ENCODE results near the gene PRTFDC1.

PRTFDC1 gene

GRCh38 chr10:24816868-24817396 is 135.5 kb downstream of the PRTFDC1 start:
- DNase-seq (ENCODE audit: insufficient read length): no peak
- FAIRE-seq: no peak
- TF ChIP-seq POLR2A (IDR thresholded peaks at IDR 0.05; ENCODE audit: low read depth, low read length): no peak
- TF ChIP-seq POLR2AphosphoS5 (IDR thresholded peaks at IDR 0.05; ENCODE audit: low read depth, low read length): no peak
- TF ChIP-seq TAF1 (IDR thresholded peaks at IDR 0.05; ENCODE audit: borderline replicate concordance, low read depth, low read length): no peak

- TF ChIP-seq POLR2A (IDR thresholded peaks at IDR 0.05; ENCODE audit: low read depth, low read length) (no peak), TAF1 (IDR thresholded peaks at IDR 0.05; ENCODE audit: borderline replicate concordance, low read depth, low read length) (no peak), POLR2AphosphoS5 (IDR thresholded peaks at IDR 0.05; ENCODE audit: low read depth, low read length) (no peak)
- FAIRE-seq (no peak), DNase-seq (ENCODE audit: insufficient read length) (no peak)
Measured at GRCh38 chr10:24814568-24815313, 137.7 kb downstream of the PRTFDC1 start.

- no peak for DNase-seq (ENCODE audit: insufficient read length)
- no peak for FAIRE-seq
- TF ChIP-seq POLR2A (IDR thresholded peaks at IDR 0.05; ENCODE audit: low read depth, low read length): no peak
- no peak for TF ChIP-seq TAF1 (IDR thresholded peaks at IDR 0.05; ENCODE audit: borderline replicate concordance, low read depth, low read length)
- no peak for TF ChIP-seq POLR2AphosphoS5 (IDR thresholded peaks at IDR 0.05; ENCODE audit: low read depth, low read length)
Measured at GRCh38 chr10:24813856-24814255, 138.6 kb downstream of the PRTFDC1 start.

GRCh38 chr10:24806262-24806661 is 146.1 kb downstream of the PRTFDC1 start:
- FAIRE-seq (no peak), DNase-seq (ENCODE audit: insufficient read length) (no peak)
- no peak for TF ChIP-seq POLR2A (IDR thresholded peaks at IDR 0.05; ENCODE audit: low read depth, low read length)
- no peak for TF ChIP-seq TAF1 (IDR thresholded peaks at IDR 0.05; ENCODE audit: borderline replicate concordance, low read depth, low read length)
- TF ChIP-seq POLR2AphosphoS5 (IDR thresholded peaks at IDR 0.05; ENCODE audit: low read depth, low read length): no peak

- DNase-seq (ENCODE audit: insufficient read length) (no peak), FAIRE-seq (no peak)
- TF ChIP-seq TAF1 (IDR thresholded peaks at IDR 0.05; ENCODE audit: borderline replicate concordance, low read depth, low read length) (no peak), POLR2A (IDR thresholded peaks at IDR 0.05; ENCODE audit: low read depth, low read length) (no peak), POLR2AphosphoS5 (IDR thresholded peaks at IDR 0.05; ENCODE audit: low read depth, low read length) (no peak)
Measured at GRCh38 chr10:24804956-24805355, 147.4 kb downstream of the PRTFDC1 start.

GRCh38 chr10:24804392-24804791 is 148.0 kb downstream of the PRTFDC1 start:
- DNase-seq (ENCODE audit: insufficient read length): no peak
- TF ChIP-seq POLR2A (IDR thresholded peaks at IDR 0.05; ENCODE audit: low read depth, low read length) (no peak), POLR2AphosphoS5 (IDR thresholded peaks at IDR 0.05; ENCODE audit: low read depth, low read length) (no peak), TAF1 (IDR thresholded peaks at IDR 0.05; ENCODE audit: borderline replicate concordance, low read depth, low read length) (no peak)
- FAIRE-seq: no peak

GRCh38 chr10:24802378-24802777 is 150.0 kb downstream of the PRTFDC1 start:
- no peak for FAIRE-seq
- TF ChIP-seq POLR2AphosphoS5 (IDR thresholded peaks at IDR 0.05; ENCODE audit: low read depth, low read length) (no peak), TAF1 (IDR thresholded peaks at IDR 0.05; ENCODE audit: borderline replicate concordance, low read depth, low read length) (no peak), POLR2A (IDR thresholded peaks at IDR 0.05; ENCODE audit: low read depth, low read length) (no peak)
- DNase-seq (ENCODE audit: insufficient read length): no peak

GRCh38 chr10:24800861-24801260 is 151.5 kb downstream of the PRTFDC1 start:
- DNase-seq (ENCODE audit: insufficient read length) (no peak), FAIRE-seq (no peak)
- TF ChIP-seq POLR2A (IDR thresholded peaks at IDR 0.05; ENCODE audit: low read depth, low read length) (no peak), TAF1 (IDR thresholded peaks at IDR 0.05; ENCODE audit: borderline replicate concordance, low read depth, low read length) (no peak), POLR2AphosphoS5 (IDR thresholded peaks at IDR 0.05; ENCODE audit: low read depth, low read length) (no peak)

All from GM12892 (cell line).